Right lobe of liver (tissue), 4 donors: ENCODE measurements around the gene KCNK4.

Experiments
- CTCF ChIP-seq, 4 donors: fragments of 200-600 bp in 3 of 4; fragments of 450-650 bp in 1 of 4; IDR thresholded peaks; one replicate each; pipeline versions ENCODE4 v1.5.1 to v1.8.0; 2016 to 2022; ENCODE audit warnings: antibody characterized with exemption in 4 of 4, mild to moderate bottlenecking in 2 of 4
- POLR2A ChIP-seq: fragments of 450-650 bp; IDR thresholded peaks from one replicate; pipeline ENCODE4 v1.6.1; 2017; ENCODE audit warnings: antibody characterized with exemption, mild to moderate bottlenecking
- donor health status: DM: no; HTN: no; CAD: no.
- donor health status: DM: no; HTN: no; CAD: no.
- donor health status: DM: no; HTN: yes; CAD: no.

- TF ChIP-seq CTCF (IDR thresholded peaks at IDR 0.05) (no peak), POLR2A (no peak)
Measured at GRCh38 chr11:64289002-64289564, 2.0 kb upstream of the KCNK4 start.
